Measurements from ENCODE around the gene KCND3.

Gene KCND3

DNA sequence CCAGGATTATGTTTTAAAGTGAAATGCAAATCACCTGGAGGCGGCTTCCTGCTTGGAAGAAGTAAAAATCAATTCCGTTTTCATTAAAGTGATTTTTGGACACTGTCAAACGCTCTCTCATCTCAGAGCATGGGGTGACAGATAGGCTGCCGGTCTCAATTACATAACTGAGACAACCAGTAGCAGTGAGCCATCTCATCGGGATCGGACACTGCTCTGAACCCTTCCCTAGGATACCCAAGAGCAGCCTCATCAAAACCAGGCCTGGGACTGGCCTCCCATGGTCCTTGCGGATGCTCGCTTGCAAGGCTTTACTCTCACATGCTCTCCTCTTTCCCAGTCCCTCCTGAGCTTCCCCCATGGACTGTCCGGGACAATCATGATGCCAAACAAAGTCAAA lies 12.1 kb downstream of the KCND3 start:
- H3K27me3 ChIP-seq (ENCODE audit: control insufficient read depth in 2 of 2, insufficient read depth in 2 of 2, low read length in 2 of 2), result peaks cover 0 to 9% of the 10 kb centered on the region in 2 donors
- H3K9me3 ChIP-seq (ENCODE audit: control insufficient read depth in 2 of 2, low read length in 2 of 2), result no peaks in the 10 kb centered on the region
- H3K27ac ChIP-seq (ENCODE audit: low read depth in 2 of 2, low read length in 2 of 2), result no peak overlapping the region
- H3K4me3 ChIP-seq (ENCODE audit: low read length in 2 of 2), result no peak overlapping the region
- no peak overlapping the region for H3K9ac ChIP-seq (ENCODE audit: low read depth in 1 of 2, low read length in 2 of 2)
- no peaks in the 10 kb centered on the region for H3K36me3 ChIP-seq (ENCODE audit: control insufficient read depth in 2 of 2, insufficient read depth in 2 of 2, low read length in 2 of 2)
- no peaks in the 10 kb centered on the region for H3K4me1 ChIP-seq (ENCODE audit: control insufficient read depth in 2 of 2, insufficient read depth in 2 of 2, low read length in 2 of 2)

DNA sequence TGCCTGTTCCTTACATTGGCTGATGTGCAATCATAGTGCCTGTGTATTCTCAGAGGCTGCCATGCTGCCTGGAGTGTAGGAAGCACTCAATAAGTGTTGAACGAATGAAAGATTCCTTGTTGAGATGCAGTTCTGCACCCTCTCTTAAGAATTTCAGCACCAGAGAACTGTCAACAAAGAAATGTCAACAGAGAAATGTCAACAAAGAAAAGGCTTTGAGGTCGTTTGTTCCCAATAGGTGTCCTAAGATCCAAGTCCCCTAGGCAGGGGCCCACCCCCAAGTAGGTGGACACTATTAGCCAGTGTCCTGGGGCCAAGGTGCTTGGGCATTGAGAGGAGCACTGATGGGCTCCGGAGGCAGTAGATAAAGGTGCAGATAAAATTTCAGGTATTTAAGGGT lies 12.6 kb downstream of the KCND3 start:
- H3K9ac ChIP-seq (ENCODE audit: low read depth in 1 of 2, low read length in 2 of 2), result no peak overlapping the region
- no peak overlapping the region for H3K27ac ChIP-seq (ENCODE audit: low read depth in 2 of 2, low read length in 2 of 2)
- H3K27me3 ChIP-seq (ENCODE audit: control insufficient read depth in 2 of 2, insufficient read depth in 2 of 2, low read length in 2 of 2), result peaks cover 0 to 9% of the 10 kb centered on the region in 2 donors
- no peak overlapping the region for H3K4me3 ChIP-seq (ENCODE audit: low read length in 2 of 2)
- H3K36me3 ChIP-seq (ENCODE audit: control insufficient read depth in 2 of 2, insufficient read depth in 2 of 2, low read length in 2 of 2), result no peaks in the 10 kb centered on the region
- H3K4me1 ChIP-seq (ENCODE audit: control insufficient read depth in 2 of 2, insufficient read depth in 2 of 2, low read length in 2 of 2), result no peaks in the 10 kb centered on the region
- no peaks in the 10 kb centered on the region for H3K9me3 ChIP-seq (ENCODE audit: control insufficient read depth in 2 of 2, low read length in 2 of 2)

DNA sequence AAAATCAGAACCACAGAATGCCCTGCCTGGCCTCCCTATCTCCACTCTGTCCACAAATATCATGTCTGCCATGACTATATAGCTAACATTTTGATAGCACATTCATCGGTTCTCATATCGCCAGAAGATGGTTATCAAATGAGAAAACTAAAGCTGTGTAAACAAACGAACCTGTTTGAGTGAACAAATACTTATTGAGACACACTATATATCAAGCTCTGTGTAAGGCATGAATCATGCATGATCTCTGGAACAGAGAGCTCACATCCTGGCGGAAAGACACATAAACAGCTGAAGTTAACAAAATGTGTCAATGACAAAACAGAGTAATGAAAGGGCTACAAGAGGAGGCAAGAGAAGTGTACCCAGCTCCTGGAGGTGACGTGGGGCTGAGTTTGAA lies 13.1 kb downstream of the KCND3 start:
- Histone ChIP-seq H3K9me3 (ENCODE audit: control insufficient read depth in 2 of 2, low read length in 2 of 2) (no peaks in the 10 kb centered on the region), H3K9ac (ENCODE audit: low read depth in 1 of 2, low read length in 2 of 2) (no peak overlapping the region), H3K27ac (ENCODE audit: low read depth in 2 of 2, low read length in 2 of 2) (no peak overlapping the region), H3K4me3 (ENCODE audit: low read length in 2 of 2) (no peak overlapping the region), H3K36me3 (ENCODE audit: control insufficient read depth in 2 of 2, insufficient read depth in 2 of 2, low read length in 2 of 2) (no peaks in the 10 kb centered on the region), H3K27me3 (ENCODE audit: control insufficient read depth in 2 of 2, insufficient read depth in 2 of 2, low read length in 2 of 2) (peaks cover 0 to 9% of the 10 kb centered on the region in 2 donors), H3K4me1 (ENCODE audit: control insufficient read depth in 2 of 2, insufficient read depth in 2 of 2, low read length in 2 of 2) (no peaks in the 10 kb centered on the region)

DNA sequence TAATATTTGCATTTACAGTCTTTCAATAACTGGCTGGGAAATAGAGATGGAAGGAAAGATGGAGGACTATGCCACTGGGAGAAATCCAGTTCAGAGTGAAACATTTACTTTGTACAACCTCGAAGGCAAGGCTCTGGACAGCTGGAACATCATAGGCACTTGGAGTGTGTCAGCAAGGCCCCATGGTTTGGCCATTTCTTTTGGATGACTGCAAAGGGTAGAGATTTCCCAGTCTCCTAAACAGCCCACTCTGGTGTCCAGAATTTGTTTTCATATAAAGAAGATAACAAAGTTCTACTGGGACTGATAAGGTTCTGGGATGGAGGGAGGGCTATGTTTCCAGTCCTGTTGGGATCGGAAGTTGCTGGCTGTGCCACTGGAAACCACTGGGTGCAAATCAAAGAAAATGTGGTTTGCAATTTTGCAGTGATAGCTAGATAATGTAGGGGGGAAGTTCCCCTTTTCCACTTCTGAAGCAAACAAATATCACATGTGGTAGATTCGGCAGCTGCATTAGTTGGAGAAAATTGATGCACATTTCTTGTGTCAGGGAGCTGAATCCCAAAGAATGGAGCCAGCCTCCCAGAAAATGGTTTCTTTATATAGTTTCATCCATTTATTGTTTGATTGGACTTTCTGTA lies 16.2 kb downstream of the KCND3 start:
- Histone ChIP-seq H3K36me3 (ENCODE audit: control insufficient read depth in 2 of 2, insufficient read depth in 2 of 2, low read length in 2 of 2) (no peaks in the 10 kb centered on the region), H3K4me1 (ENCODE audit: control insufficient read depth in 2 of 2, insufficient read depth in 2 of 2, low read length in 2 of 2) (no peaks in the 10 kb centered on the region), H3K9ac (ENCODE audit: low read depth in 1 of 2, low read length in 2 of 2) (no peak overlapping the region), H3K27ac (ENCODE audit: low read depth in 2 of 2, low read length in 2 of 2) (no peak overlapping the region), H3K9me3 (ENCODE audit: control insufficient read depth in 2 of 2, low read length in 2 of 2) (no peaks in the 10 kb centered on the region), H3K27me3 (ENCODE audit: control insufficient read depth in 2 of 2, insufficient read depth in 2 of 2, low read length in 2 of 2) (peaks cover 0 to 6% of the 10 kb centered on the region in 2 donors), H3K4me3 (ENCODE audit: low read length in 2 of 2) (no peak overlapping the region)

DNA sequence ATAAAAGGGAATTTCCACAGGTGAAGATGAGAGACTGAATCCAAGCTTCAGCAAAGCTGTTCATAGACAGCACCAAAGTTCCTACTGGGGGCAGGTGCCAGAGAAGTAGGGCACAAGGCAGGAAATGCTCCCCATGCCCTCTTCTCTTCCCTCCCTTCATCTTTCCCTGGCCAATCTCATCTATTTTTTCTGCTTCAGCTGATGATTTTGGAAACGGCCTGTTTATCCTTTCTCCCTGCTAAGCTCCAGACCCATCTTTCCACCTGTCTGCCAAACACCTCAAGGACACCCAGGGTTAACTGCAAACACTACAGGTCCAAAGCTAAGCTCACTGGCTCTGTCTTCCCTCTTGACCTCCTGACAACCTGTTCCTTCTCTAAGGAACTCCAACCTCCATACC lies 18.1 kb downstream of the KCND3 start:
- no peak overlapping the region for H3K27ac ChIP-seq (ENCODE audit: low read depth in 2 of 2, low read length in 2 of 2)
- H3K9me3 ChIP-seq (ENCODE audit: control insufficient read depth in 2 of 2, low read length in 2 of 2), result no peaks in the 10 kb centered on the region
- H3K4me3 ChIP-seq (ENCODE audit: low read length in 2 of 2), result no peak overlapping the region
- no peaks in the 10 kb centered on the region for H3K36me3 ChIP-seq (ENCODE audit: control insufficient read depth in 2 of 2, insufficient read depth in 2 of 2, low read length in 2 of 2)
- H3K27me3 ChIP-seq (ENCODE audit: control insufficient read depth in 2 of 2, insufficient read depth in 2 of 2, low read length in 2 of 2), result no peaks in the 10 kb centered on the region
- no peak overlapping the region for H3K9ac ChIP-seq (ENCODE audit: low read depth in 1 of 2, low read length in 2 of 2)
- no peaks in the 10 kb centered on the region for H3K4me1 ChIP-seq (ENCODE audit: control insufficient read depth in 2 of 2, insufficient read depth in 2 of 2, low read length in 2 of 2)

DNA sequence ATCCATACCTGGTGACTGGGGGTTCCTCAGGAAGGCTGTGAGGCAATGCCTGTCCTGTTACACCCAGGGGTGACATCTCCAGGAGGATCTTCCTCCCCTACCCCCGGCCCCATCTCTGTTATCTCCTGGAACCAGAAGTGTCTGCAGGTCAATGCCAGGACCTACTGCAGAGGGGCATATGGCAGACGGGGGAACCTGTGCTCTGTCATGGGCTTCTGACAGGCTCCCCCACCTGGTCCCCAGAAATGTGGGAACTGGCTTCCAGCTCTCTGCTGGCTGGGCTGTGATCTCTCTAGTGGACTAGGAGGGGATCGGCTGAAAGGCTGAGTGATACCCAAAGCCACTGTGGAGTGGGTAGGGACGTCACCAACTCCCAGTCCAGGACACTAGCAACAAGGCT lies 21.0 kb downstream of the KCND3 start:
- H3K27ac ChIP-seq (ENCODE audit: low read depth in 2 of 2, low read length in 2 of 2), result no peak overlapping the region
- no peaks in the 10 kb centered on the region for H3K27me3 ChIP-seq (ENCODE audit: control insufficient read depth in 2 of 2, insufficient read depth in 2 of 2, low read length in 2 of 2)
- H3K36me3 ChIP-seq (ENCODE audit: control insufficient read depth in 2 of 2, insufficient read depth in 2 of 2, low read length in 2 of 2), result no peaks in the 10 kb centered on the region
- no peaks in the 10 kb centered on the region for H3K9me3 ChIP-seq (ENCODE audit: control insufficient read depth in 2 of 2, low read length in 2 of 2)
- no peaks in the 10 kb centered on the region for H3K4me1 ChIP-seq (ENCODE audit: control insufficient read depth in 2 of 2, insufficient read depth in 2 of 2, low read length in 2 of 2)
- H3K9ac ChIP-seq (ENCODE audit: low read depth in 1 of 2, low read length in 2 of 2), result no peak overlapping the region
- H3K4me3 ChIP-seq (ENCODE audit: low read length in 2 of 2), result no peak overlapping the region

DNA sequence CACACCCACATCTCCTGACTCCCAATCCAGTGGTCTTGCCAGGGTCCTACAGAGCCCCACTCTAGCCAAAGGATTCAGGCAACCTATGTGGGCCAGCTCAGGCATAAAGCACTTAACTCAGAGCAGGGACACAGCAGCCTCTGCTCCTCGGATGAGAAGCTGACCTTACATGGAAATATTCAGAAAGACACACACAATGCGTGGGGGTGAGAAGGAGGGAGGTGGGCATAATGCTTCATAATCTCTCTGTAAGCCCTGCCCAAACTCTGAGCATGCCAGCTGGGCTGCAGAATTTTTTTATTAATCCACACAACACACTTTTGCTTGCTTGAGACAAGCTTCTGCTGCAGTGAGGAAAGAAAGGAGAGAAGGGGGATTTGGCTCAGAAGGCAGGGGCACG lies 21.6 kb downstream of the KCND3 start:
- no peaks in the 10 kb centered on the region for H3K4me1 ChIP-seq (ENCODE audit: control insufficient read depth in 2 of 2, insufficient read depth in 2 of 2, low read length in 2 of 2)
- no peaks in the 10 kb centered on the region for H3K27me3 ChIP-seq (ENCODE audit: control insufficient read depth in 2 of 2, insufficient read depth in 2 of 2, low read length in 2 of 2)
- no peak overlapping the region for H3K27ac ChIP-seq (ENCODE audit: low read depth in 2 of 2, low read length in 2 of 2)

DNA sequence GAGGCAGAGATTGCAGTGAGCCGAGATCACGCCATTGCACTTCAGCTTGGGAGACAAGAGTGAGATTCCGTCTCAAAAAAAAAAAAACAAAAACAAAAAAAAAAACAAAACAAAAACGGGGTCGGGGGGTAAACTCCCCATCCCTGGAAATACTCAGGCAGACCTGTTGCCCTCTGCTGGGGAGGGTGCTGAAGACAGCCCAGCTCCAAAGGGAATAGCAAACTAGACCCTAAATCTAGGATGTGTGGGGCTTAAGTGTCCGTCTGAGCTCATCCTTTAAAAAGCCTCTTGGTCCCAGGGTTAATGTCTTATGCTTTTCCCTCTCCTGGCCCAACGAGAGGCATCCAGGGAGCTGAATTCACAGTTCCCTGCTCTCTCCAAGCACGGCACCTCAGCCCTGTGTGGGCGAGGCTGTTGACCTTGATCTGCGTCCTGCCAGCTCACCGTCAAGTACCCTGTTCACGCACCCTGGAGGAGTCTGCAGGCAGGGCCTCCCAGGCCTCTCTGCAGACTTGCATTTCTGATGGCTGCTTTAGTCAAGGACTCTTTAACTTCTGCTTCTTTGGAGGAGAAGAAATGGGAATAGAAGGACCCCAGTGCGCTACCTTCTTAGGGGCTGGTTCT lies 22.3 kb downstream of the KCND3 start:
- Histone ChIP-seq H3K9ac (ENCODE audit: low read depth in 1 of 2, low read length in 2 of 2) (no peak overlapping the region), H3K36me3 (ENCODE audit: control insufficient read depth in 2 of 2, insufficient read depth in 2 of 2, low read length in 2 of 2) (no peaks in the 10 kb centered on the region), H3K9me3 (ENCODE audit: control insufficient read depth in 2 of 2, low read length in 2 of 2) (no peaks in the 10 kb centered on the region), H3K4me1 (ENCODE audit: control insufficient read depth in 2 of 2, insufficient read depth in 2 of 2, low read length in 2 of 2) (no peaks in the 10 kb centered on the region), H3K27ac (ENCODE audit: low read depth in 2 of 2, low read length in 2 of 2) (no peak overlapping the region), H3K4me3 (ENCODE audit: low read length in 2 of 2) (no peak overlapping the region), H3K27me3 (ENCODE audit: control insufficient read depth in 2 of 2, insufficient read depth in 2 of 2, low read length in 2 of 2) (no peaks in the 10 kb centered on the region)

More for the DNA sequence above, 21.6 kb downstream of the KCND3 start:
- H3K4me3 ChIP-seq (ENCODE audit: low read length in 2 of 2), result no peak overlapping the region
- no peak overlapping the region for H3K9ac ChIP-seq (ENCODE audit: low read depth in 1 of 2, low read length in 2 of 2)
- no peaks in the 10 kb centered on the region for H3K36me3 ChIP-seq (ENCODE audit: control insufficient read depth in 2 of 2, insufficient read depth in 2 of 2, low read length in 2 of 2)
- no peaks in the 10 kb centered on the region for H3K9me3 ChIP-seq (ENCODE audit: control insufficient read depth in 2 of 2, low read length in 2 of 2)

DNA sequence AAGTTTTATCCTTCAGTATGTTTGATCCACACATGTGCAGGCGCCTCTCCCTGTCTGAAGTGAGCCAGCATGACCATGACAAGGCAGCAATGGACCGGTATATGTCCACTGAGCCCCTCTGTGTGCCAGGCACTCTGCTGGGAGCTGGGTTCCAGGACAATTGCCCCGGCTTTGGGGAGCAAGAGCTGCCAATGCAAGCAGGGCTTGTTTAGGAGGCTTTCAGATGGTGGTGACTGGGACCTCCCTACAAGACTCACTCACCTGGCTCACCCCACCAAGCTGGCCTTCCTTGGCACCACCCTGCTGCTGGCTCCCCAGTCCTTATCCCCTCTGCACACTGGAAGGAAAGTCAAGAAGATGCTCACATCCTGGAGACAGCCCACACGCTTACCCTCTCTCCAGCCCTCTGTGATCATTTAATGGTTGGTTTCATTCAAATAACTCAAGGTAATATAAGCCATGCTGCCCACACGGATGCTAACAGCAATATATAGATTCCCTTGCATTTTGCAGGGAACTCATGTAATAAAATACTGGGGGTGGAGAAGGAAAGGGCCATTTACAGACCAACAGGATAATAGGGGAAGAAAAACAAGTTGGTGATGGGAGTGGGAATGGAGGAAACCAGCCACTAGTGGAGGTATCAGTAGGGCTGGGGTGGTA lies 23.6 kb downstream of the KCND3 start:
- Histone ChIP-seq H3K4me3 (ENCODE audit: low read length in 2 of 2) (no peak overlapping the region), H3K27me3 (ENCODE audit: control insufficient read depth in 2 of 2, insufficient read depth in 2 of 2, low read length in 2 of 2) (no peaks in the 10 kb centered on the region), H3K4me1 (ENCODE audit: control insufficient read depth in 2 of 2, insufficient read depth in 2 of 2, low read length in 2 of 2) (no peaks in the 10 kb centered on the region), H3K9me3 (ENCODE audit: control insufficient read depth in 2 of 2, low read length in 2 of 2) (no peaks in the 10 kb centered on the region), H3K27ac (ENCODE audit: low read depth in 2 of 2, low read length in 2 of 2) (no peak overlapping the region), H3K36me3 (ENCODE audit: control insufficient read depth in 2 of 2, insufficient read depth in 2 of 2, low read length in 2 of 2) (no peaks in the 10 kb centered on the region), H3K9ac (ENCODE audit: low read depth in 1 of 2, low read length in 2 of 2) (no peak overlapping the region)

DNA sequence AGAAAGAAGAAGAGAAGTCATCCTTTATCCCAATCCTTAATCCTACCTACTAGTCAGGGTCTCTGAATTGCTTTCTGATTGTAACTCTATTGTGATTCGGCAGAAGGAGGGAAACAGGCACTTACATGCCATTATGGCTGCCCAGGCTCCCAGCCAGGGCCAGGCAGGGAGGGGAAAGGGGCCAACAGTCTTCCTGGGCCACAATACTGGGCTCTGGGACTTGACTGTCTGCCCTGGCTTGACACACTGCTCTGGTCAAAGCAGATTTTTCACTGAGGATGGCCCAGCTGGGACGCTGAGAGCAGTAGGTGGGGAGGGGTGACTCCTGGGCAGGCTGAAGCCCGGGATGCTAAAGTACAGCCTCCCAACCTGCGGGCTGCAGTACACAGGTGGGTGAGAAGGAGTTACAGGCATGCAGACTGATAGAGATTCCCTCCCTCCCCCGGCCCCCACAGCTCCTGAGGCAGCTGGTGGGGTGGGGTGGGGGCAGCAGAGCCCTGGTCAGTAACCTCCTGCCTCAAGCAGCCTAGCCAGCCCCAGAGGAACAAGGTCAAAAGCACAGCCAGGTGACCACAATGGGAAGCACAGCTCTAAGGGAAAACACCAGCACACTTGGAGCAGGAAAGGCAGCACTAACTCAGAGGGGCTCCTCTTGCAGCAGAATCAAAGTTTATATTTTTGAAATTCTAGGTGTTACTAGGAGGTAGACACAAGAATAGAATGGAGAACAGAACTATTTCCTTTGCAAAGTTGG lies 25.3 kb downstream of the KCND3 start:
- Histone ChIP-seq H3K9ac (ENCODE audit: low read depth in 1 of 2, low read length in 2 of 2) (no peak overlapping the region), H3K27ac (ENCODE audit: low read depth in 2 of 2, low read length in 2 of 2) (no peak overlapping the region), H3K36me3 (ENCODE audit: control insufficient read depth in 2 of 2, insufficient read depth in 2 of 2, low read length in 2 of 2) (no peaks in the 10 kb centered on the region), H3K27me3 (ENCODE audit: control insufficient read depth in 2 of 2, insufficient read depth in 2 of 2, low read length in 2 of 2) (no peaks in the 10 kb centered on the region), H3K4me1 (ENCODE audit: control insufficient read depth in 2 of 2, insufficient read depth in 2 of 2, low read length in 2 of 2) (no peaks in the 10 kb centered on the region), H3K9me3 (ENCODE audit: control insufficient read depth in 2 of 2, low read length in 2 of 2) (no peaks in the 10 kb centered on the region), H3K4me3 (ENCODE audit: low read length in 2 of 2) (no peak overlapping the region)
